ENCODE results near the gene LRRC52.

The LRRC52 gene

GRCh38 chr1:165543532-165544438 lies at the start of gene LRRC52:
Gene LRRC52 (plus strand): TSS chr1:165544000. CDS start chr1:165544297, 297 bp downstream.
- DNase-seq = no peak

- DNase-seq = no peak
Observed at GRCh38 chr1:165494949-165495857, 48.6 kb upstream of the LRRC52 start.

GRCh38 chr1:165495858-165496205 lies 48.0 kb upstream of the LRRC52 start:
- DNase-seq = no peak

- DNase-seq = no peak
Observed at GRCh38 chr1:165496501-165496900, 47.3 kb upstream of the LRRC52 start.

- no peak for DNase-seq
Observed at GRCh38 chr1:165497069-165498013, 46.5 kb upstream of the LRRC52 start.

GRCh38 chr1:165501330-165501969 lies 42.4 kb upstream of the LRRC52 start:
- no peak for DNase-seq

GRCh38 chr1:165501970-165502348 lies 41.8 kb upstream of the LRRC52 start:
- DNase-seq = no peak

- DNase-seq = no peak
Observed at GRCh38 chr1:165507570-165507969, 36.2 kb upstream of the LRRC52 start.

GRCh38 chr1:165508291-165508690 lies 35.5 kb upstream of the LRRC52 start:
- no peak for DNase-seq

GRCh38 chr1:165512816-165513215 lies 31.0 kb upstream of the LRRC52 start:
- no peak for DNase-seq

GRCh38 chr1:165516469-165516868 lies 27.3 kb upstream of the LRRC52 start:
- DNase-seq = no peak

- no peak for DNase-seq
Observed at GRCh38 chr1:165520646-165521045, 23.2 kb upstream of the LRRC52 start.

- no peak for DNase-seq
Observed at GRCh38 chr1:165524639-165525285, 19.0 kb upstream of the LRRC52 start.

- no peak for DNase-seq
Observed at GRCh38 chr1:165525708-165526107, 18.1 kb upstream of the LRRC52 start.

GRCh38 chr1:165527251-165528007 lies 16.4 kb upstream of the LRRC52 start:
- DNase-seq = no peak

- no peak for DNase-seq
Observed at GRCh38 chr1:165531021-165531420, 12.8 kb upstream of the LRRC52 start.

- no peak for DNase-seq
Observed at GRCh38 chr1:165532053-165532452, 11.7 kb upstream of the LRRC52 start.

GRCh38 chr1:165533254-165533653 lies 10.5 kb upstream of the LRRC52 start:
- DNase-seq = no peak

GRCh38 chr1:165536016-165536415 lies 7.8 kb upstream of the LRRC52 start:
- DNase-seq = no peak

- no peak for DNase-seq
Observed at GRCh38 chr1:165537356-165538109, 6.3 kb upstream of the LRRC52 start.
